Medulla oblongata (tissue), 1 donor: ENCODE measurements around the gene CMSS1.
"Not testable (repeated sequence)": the region's sequence is repeated elsewhere in the genome, so short reads cannot be mapped to it uniquely, and the experiment has no call there.

Experiments used
- DNase-seq: peaks from one replicate; pipeline ENCODE4 v3.0.0-alpha.2; 2015; ENCODE audit errors: extremely low spot score

The CMSS1 gene

GRCh38 chr3:100082714-100083113, 265.1 kb downstream of the CMSS1 start:
- no peak for DNase-seq

DNA sequence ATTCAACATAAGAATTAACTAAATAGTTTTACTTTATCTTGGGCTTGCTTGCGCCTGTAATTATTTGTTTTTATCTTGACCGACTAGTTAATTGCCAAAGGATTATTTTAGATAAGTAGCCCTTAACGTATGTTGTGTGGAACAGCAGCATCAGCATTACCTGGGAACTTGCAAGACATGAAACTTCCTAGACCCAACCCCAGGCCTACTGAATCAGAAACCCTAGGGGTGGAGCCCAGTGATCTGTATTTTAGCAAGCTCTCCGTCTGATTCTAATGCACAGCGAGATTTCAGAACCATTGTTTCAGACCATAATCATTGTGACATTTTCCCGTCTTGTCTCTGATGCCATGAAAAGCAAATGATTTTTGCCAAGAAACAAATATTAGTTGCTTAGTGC, 265.5 kb downstream of the CMSS1 start:
- DNase-seq, result no peak

- peak; percentile 47 for DNase-seq
Observed at GRCh38 chr3:100084100-100084806, 266.6 kb downstream of the CMSS1 start.

- DNase-seq, result no peak
Observed at GRCh38 chr3:100086401-100086800, 268.7 kb downstream of the CMSS1 start.

DNA sequence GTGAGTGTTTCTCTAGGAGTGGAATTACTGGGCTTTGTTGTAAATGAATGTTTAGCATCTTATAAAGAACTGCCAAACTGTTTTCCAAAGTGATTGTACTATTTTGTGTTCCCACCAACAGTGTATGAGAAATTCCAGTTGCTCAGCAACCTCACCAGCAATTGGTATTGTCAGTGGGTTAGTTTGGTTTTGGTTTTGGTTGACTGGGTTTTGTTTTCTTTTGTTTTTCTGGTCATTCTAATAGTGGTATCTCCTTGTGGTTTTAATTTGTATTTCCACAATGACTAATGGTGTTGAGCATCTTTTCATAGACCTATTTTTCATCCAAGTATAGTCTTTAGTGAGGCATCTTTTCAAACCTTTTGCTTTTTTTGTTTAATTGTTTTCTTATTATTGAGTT, 269.5 kb downstream of the CMSS1 start:
- DNase-seq, result no peak

GRCh38 chr3:100088735-100089368, 271.2 kb downstream of the CMSS1 start:
- no peak for DNase-seq

- no peak for DNase-seq
Observed at GRCh38 chr3:100089812-100090668, 272.4 kb downstream of the CMSS1 start.

DNA sequence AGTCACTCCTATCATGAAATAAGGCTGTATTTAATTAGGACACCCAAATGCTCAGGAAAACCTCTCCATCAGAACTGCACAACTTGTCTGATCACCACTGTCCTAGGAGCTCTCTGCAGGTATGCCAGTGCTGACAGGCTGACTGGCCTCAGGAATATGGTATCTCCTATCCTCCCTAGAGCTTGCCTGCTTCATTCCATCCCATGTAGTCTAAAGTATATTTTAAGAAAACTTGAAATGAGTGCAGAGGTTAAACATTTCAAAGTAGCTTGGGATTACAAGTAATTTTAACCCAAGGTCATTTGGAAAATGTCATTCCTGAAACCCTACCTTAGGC, 273.0 kb downstream of the CMSS1 start:
- DNase-seq, result no peak

DNA sequence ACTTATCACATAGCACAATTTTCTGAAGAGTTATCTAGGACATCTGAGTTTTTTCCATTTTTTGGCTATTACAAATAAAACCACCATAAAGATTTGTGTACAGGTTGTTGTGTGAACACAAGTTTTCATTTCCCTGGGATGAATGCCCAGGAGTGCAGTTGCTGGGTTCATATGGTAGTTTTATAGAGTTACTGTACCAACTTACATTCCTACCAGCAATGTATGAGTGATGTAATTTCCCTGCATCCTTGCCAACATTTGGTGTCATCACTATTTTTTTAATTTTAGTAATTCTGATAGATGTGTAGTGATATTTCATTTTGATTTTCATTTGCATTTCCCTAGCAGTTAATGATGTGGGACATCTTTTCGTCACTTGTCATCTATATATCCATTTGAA, 276.2 kb downstream of the CMSS1 start:
- no peak for DNase-seq

DNA sequence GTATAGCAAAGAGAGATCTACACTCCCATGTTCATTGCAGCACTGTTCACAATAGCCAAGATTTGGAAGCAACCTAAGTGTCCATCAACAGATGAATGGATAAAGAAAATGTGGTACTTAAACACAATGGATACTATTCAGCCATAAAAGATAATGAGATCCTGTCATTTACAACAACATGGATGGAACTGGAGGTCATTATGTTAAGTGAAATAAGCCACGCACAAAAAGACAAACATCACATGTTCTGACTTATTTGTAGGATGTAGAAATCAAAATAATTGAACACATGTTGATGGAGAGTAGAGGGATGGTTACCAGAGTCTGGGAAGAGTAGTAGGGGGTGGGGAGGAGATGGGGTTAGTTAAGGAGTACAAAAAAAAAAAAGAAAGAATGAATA, 278.6 kb downstream of the CMSS1 start:
- DNase-seq, result not testable (repeated sequence)

GRCh38 chr3:100096866-100097265, 279.2 kb downstream of the CMSS1 start:
- DNase-seq, result no peak

DNA sequence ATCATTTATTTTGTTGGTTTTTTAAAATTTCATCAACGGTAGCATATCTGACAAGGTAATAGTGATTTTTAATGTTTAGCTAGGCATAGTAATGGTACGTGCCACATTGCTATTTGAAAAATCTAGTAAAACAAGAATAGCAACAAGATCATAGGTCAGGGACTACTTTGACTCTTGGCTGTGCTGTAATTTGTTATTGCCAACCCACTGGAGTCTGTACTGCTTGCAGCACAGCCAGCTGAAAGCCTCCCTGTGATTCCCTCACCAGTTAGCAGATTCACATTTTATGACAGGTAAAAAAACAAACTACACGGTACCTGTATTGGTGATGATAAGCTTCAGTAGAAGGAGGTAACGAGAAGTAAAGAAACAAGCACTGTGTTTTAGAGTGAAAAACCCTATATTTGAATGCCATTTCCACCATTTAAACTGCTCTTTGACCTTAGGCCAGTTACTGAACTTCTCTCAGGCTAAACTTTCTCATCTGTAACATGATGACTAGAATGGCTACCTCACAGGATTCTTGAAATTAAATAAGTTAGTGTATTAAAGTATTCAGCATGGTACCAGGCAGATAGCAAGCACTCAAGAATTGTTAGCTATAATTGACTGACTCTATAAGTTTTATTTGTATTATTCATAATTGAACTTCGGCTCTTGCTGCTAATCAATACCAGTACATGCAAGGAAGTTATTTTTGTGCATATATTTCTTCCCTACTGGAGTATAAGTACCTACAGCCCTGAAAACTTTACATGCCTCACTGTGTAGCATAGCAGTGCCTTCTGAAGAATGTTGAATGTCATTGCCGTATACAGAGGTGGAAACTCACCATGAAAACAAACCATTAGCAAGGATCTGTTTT, 280.5 kb downstream of the CMSS1 start:
- no peak for DNase-seq

DNA sequence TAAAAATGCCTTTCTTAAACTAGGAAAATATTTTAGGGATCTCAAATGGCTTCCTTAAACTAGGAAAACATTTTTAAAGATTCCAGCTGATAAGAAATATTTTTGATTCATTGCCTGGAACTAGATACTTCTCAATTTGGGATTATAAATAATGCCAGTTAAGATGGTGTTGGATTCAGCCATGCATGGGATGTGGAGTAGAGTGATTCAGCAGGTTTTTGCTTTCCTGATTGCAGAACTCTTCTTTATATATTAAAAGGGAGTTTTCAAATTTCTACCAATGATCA, 281.1 kb downstream of the CMSS1 start:
- no peak for DNase-seq

- no peak for DNase-seq
Observed at GRCh38 chr3:100099621-100100020, 282.0 kb downstream of the CMSS1 start.

GRCh38 chr3:100100425-100100824, 282.8 kb downstream of the CMSS1 start:
- no peak for DNase-seq

- no peak for DNase-seq
Observed at GRCh38 chr3:100102757-100103156, 285.1 kb downstream of the CMSS1 start.

GRCh38 chr3:100103558-100104441, 286.1 kb downstream of the CMSS1 start:
- no peak for DNase-seq

GRCh38 chr3:100104442-100104798, 286.8 kb downstream of the CMSS1 start:
- no peak for DNase-seq

GRCh38 chr3:100104817-100105413, 287.3 kb downstream of the CMSS1 start:
- DNase-seq, result no peak

DNA sequence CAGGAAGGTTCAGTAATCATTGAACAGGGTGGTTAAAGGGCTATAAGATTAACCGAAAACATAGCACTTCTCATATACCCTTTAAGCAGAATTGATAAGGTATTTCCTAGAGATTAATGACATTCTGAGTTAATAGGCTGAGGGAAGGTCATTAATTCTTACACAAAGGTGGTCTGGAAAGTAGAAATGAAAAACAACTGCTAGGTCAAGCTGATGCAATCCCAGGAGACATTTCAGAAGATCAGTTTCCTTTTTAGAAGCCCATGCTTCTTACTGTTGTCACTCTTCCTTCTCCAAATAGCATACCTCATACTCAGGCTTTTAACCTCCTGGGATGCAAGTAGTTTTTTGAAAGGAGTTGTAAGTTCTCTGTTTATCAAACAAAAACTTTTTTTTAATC, 287.8 kb downstream of the CMSS1 start:
- no peak for DNase-seq

DNA sequence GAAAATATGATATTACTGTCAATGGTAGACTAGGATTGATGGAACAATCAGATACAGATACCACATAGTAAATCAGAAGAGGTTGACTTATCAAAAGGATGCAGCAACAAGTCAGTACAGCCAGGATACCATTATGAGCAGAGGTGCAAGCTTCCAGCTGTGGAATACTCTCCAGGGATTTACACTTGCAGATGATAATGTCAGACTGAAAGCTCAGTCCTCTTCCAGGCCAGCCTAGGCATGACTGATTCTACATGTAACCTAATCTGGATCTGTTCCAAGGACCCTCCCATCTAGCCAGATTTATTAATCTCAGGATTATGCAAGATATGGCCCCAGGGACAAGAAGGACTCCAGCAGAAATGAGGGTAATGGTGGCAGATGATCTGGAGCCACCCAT, 288.4 kb downstream of the CMSS1 start:
- no peak for DNase-seq
